NCI-H2081 (cell line): ENCODE results near the gene CLEC10A.
"Not testable (repeated sequence)": the region's sequence is repeated elsewhere in the genome, so short reads cannot be mapped to it uniquely, and the experiment has no call there.

ENCODE experiments used
- DNase-seq, 2 experiments: peaks; one replicate each; lab custom pipeline; 2025; lab: John Stamatoyannopoulos, UW

Gene CLEC10A

DNA sequence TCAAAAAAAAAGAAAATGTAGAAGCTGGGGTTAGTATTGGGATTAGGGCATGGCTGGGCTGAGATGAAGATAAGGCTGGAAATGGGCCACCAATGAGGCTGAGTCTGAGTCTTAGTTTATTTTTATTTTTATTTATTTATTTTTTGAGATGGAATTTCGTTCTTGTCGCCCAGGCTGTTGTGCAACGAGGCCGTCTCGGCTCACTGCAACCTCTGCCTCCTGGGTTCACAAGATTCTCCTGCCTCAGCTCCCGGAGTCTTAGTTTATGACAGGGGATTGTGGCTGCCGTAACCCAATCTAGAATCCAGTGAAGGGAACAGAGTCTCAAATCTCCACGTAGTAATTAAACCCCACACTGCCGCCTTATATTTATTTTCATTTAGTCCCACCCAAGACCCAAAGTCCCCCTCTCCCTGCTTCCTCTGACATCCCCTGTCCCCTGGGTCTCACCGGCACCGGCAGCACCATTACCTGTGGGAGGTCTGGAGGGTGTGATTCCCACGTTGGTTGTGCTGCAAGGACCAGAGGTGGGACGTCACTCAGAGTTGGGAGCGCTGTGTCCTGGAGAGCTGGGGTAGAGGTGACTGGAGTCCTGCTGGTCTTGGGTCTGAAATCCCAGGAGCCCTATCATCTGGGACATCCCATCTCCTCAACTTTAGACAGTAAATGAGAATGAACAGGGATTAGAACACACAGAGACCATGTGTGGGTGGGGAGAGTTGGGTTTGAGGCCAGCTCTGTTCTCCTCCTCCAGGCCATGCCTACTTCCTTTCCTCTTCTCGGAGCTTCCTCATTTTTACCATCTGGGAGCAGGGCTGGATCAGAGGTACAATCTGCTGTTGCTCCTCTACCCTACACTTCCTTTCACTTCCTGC is at the start of gene CLEC10A:
Gene CLEC10A (minus strand): TSS at position 671 of the 875 bp plus-strand sequence. CDS start 1,439 bp downstream, outside the sequence.
- DNase-seq: no peak

GRCh38 chr17:7129311-7129710 is 49.3 kb upstream of the CLEC10A start:
- no peak for DNase-seq

- no peak for DNase-seq
Observed at GRCh38 chr17:7128160-7128559, 48.1 kb upstream of the CLEC10A start.

DNA sequence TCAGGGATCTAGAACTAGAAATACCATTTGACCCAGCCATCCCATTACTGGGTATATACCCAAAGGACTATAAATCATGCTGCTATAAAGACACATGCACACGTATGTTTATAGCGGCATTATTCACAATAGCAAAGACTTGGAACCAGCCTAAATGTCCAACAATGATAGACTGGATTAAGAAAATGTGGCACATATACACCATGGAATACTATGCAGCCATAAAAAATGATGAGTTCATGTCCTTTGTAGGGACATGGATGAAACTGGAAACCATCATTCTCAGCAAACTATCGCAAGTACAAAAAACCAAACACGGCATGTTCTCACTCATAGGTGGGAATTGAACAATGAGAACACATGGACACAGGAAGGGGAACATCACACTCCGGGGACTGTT is 47.5 kb upstream of the CLEC10A start:
- DNase-seq: not testable (repeated sequence)

- DNase-seq: not testable (repeated sequence)
Observed at GRCh38 chr17:7126386-7126785, 46.3 kb upstream of the CLEC10A start.

DNA sequence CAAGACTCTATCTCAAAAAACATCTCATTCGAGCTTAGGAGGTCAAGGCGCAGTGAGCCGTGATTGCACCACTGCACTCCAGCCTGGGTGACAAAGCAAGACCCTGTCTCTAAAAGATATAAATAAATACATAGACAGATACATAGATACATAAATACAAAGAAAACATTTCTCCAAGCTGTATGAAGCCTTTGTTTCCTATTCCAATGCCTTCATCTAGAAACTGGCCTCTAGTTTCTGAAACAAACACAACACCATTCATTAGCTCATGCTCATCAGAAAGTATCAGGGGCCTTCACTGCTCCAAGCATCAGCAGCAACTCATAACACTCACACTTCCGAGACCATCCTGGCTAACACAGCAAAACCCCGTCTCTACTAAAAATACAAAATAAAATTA is 44.9 kb upstream of the CLEC10A start:
- no peak for DNase-seq

DNA sequence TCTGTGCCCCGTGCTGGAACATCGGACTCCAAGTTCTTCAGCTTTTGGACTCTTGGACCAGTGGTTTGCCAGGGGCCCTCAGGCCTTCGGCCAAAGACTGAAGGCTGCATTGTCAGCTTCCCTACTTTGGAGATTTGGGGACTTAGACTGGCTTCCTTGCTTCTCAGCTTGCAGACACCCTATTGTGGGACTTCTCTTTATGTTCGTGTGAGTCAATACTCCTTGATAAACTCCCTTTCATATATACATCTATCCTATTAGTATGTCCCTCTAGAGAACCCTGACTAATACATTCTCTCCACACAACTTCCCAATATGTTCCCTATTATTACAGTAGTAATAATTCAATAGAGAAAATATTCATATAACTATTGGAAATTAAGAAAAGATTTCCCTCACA is 43.8 kb upstream of the CLEC10A start:
- no peak for DNase-seq

DNA sequence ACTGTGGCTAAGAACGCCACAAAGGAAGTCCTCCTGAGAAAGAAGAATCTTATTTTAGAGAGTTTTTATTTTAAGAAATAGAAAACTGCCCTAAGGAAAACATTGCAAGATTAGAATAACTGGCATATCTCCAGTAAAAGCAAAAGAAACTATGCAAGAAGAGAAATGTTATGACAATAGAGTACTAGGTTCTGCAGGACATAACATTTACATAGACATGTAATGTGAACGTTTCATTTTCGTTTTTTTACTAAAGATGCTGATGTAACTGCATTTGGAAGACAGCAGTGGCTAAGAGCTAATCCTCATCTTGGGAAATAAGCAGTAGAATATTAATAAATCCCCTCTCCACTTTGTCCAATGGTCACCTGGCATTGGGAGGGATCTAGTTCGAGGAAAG is 42.3 kb upstream of the CLEC10A start:
- no peak for DNase-seq

- not testable (repeated sequence) for DNase-seq
Observed at GRCh38 chr17:7120635-7121034, 40.6 kb upstream of the CLEC10A start.

DNA sequence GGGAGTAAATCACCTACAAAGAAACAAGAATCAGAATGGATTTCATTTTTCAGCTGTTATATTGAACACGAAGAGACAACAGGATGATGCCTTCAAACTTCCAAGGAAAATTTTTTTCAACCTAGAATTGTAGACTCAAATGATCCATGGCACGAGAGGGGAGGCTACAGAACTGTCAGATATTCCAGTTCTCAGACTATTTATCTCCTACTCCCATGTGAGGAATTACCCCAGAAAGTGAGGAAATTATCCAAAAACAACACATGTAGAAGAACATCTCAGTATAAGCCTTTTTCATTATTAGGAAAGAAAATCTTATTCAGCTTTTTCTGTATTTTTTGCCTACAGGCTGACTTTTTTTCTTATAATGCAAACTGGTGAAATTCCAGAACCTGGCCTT is 40.1 kb upstream of the CLEC10A start:
- no peak for DNase-seq

- no peak for DNase-seq
Observed at GRCh38 chr17:7119314-7119713, 39.3 kb upstream of the CLEC10A start.

- no peak for DNase-seq
Observed at GRCh38 chr17:7114875-7115614, 35.0 kb upstream of the CLEC10A start.

DNA sequence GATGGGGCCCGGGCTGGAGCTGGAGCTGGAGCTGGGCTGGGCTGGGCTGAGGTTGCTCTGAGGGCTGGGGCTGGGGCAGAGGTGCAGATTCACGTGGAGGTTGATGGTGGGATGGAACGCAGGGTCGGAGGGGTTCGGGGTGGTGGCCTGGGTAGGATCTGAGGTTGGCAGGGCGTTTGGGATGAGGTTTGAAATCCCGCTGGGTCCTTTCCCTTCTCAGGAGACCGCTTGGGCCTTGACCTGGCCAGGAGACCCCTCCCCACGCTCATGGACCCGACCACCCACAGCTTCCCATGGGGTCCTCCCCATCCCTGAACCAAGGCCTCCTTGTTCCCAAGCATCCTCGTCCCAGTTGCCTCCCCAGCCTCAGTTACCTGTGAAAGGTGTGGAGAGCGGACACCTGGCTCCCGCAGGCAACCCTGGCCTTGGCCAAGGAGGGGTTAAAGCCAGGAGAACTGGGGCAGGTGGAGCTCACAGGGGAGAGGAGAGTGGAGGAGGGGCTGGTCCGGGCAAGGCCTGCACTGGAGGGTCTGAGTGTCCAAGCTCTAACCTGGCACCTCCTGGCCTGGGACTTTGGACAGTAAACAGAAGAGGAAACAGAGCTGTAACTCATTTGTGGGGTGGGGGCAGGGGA is 34.3 kb upstream of the CLEC10A start, which contains the start of gene ASGR2:
Gene ASGR2 (minus strand): TSS at position 582 of the 634 bp plus-strand sequence. CDS start 582 bp downstream, outside the sequence.
- no peak for DNase-seq

- no peak for DNase-seq
Observed at GRCh38 chr17:7113273-7114071, 33.4 kb upstream of the CLEC10A start.

DNA sequence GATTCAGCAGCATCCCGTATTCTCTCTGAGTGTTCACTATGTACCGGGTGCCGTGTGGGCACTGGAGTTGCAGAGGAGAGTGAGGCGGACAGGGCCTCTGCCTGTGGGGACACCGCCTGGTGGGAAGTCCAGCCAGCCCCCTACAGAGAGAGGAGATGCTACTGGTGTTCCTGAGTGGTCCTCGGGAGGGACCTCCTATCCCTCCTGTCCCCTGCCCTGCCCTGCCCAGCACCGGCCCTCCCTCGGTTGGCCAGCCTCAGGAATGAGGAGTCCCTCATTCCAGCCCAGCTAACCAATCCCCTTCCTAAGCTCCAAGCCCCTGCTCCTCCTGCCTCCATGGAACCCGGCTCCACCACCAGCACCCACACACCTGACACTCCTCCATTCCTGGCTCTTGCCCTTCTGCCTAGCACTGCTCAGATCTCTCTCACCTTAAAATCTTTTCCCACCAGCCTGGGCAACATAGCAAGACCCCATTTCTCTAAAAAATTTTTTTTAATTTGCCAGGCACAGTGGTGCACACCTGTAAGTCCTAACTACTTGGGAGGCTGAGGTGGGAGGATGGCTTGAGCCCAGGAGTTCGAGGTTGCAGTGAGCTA is 32.6 kb upstream of the CLEC10A start:
- DNase-seq: no peak

DNA sequence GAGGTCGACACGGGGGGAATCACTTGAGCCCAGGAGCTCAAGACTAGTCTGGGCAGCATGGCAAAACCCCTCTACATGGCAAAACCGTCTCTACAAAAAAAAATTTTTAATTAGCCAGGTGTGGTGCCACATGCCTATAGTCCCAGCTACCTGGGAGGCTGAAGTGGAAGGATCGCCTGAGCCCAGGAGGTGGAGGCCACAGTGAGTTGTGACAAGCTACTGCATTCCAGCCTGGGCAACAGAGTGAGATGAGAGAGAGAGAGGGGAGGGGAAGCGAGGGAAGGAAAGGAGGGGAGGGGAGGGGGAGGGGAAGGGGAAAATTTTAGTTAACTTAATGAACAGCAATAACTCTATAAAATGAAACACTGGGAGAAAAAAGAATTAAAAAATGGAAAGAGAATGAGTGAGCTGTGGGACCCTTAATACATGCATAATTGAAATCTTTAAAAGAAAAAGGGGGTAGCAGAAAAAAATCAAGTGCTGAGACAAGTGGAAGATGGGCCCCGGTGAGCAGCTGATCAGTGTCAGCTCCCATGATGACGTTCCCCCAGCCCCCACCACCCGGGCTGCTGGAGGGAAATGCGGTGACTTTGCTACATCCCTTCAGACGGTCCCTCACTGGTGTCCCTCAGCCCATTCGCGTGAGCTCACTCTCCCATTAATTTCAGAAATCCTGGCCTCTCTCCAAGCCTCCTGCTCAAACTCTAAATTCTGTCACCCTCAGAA is 31.9 kb upstream of the CLEC10A start:
- no peak for DNase-seq

GRCh38 chr17:7110617-7111306 is 30.7 kb upstream of the CLEC10A start:
- DNase-seq: no peak

GRCh38 chr17:7109461-7110322 is 29.6 kb upstream of the CLEC10A start:
- DNase-seq: no peak

DNA sequence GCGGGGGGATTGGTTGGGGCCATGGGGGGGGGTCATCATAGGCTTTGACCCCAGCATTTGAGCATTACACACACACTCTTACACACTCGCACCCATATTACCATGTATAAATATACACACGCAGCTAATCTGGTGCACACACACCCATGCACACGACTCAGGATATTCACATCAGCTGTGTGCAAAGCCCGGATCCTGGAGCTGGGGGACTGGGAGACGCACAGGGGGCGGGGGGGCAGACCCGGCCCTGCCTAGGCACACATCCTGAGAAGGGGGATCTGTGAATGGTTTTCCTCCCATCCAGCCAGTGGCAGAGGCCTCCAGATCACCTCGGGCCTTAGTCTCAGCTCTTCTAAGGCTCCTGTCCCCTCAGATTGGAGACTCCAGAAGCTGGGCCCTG is 28.9 kb upstream of the CLEC10A start:
- no peak for DNase-seq
